ENCODE data around the gene RASGRF2. TPM values are rescaled to one million over a fixed set of nuclear protein-coding genes. Genes with fewer than 3 reads are reported as not detected.

Gene RASGRF2
- total RNA-seq, 1 experiment from 2014 or later = 2.7 TPM

DNA sequence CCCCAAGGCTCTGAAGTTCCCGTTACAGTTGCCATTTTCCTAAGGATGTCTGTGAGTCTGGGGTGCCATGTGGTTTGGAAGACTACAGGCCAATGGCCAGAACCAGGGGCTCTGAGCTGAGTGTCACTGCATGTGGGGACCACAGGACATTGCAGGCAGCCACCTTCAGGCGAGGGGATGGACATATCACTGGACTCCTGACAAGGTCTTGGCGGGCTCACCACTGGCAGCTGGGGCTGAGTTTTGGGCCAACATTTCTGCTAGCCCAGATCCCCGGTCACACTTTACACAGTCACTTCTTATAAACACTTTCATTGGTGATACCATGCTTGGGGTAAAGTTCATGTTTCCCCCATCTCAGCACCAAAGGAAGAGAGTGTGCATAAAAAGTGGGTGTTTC, 109.8 kb downstream of the RASGRF2 start:
- no peak for DNase-seq
- Histone ChIP-seq H3K27me3 (no peaks in the 10 kb centered on the region), H3K36me3 (no peaks in the 10 kb centered on the region), H3K4me3 (no peak overlapping the region), H3K9me3 (no peaks in the 10 kb centered on the region)

DNA sequence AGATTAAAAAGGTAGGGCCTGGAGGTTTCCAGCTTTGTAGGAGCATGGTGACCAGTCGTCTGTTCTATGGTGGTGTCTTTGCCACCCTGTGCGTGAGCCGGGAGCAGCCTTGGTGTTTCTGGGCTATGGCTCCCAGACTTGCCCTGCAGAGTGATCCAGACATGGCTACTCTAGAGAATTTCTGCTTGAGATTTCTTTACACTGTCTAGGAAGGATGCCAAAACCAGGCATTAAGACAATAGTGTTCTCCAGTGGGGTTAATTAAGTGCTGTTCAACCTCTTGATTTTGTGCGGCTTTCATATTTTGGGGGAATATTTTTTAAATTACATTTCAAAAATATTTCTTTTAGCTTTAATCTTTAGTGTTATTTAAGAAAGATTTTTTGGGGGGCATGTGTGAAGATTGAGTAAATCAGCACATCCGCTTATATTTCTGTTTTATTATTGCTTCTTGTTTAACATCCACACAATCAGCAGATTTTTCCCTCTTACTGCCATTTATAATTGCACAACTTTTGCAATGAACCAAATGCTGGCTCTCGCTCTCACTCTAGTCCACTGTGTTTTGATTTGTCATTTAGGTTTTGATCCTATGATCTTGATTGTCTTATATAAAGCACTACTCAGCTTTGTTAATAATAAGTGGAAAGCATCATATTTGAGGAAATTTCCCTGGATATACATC, 110.5 kb downstream of the RASGRF2 start:
- Histone ChIP-seq H3K4me3 (no peak overlapping the region), H3K9me3 (no peaks in the 10 kb centered on the region), H3K36me3 (no peaks in the 10 kb centered on the region), H3K27me3 (no peaks in the 10 kb centered on the region)
- DNase-seq = no peak

DNA sequence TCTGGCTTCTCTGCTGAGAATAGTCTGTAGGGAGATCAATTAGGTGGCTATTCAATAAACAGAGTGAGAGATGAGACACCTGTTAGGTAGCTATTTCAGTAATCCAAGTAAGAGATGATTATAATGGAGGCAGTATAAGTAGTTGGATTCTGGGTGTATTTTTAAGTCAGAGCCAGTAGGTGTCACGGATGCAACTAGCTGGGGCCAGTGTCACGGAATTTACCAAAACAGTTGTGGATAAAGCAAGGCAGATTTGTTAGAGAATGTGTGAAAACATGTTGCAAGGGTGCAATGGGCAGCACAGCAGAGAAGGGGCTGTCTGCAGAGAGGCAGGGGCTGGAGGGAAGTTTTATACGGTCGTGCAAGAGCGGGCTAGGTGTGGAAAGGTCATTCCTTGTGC, 114.9 kb downstream of the RASGRF2 start:
- no peaks in the 10 kb centered on the region for H3K36me3 ChIP-seq
- H3K4me3 ChIP-seq = no peak overlapping the region
- no peak for DNase-seq
- H3K27me3 ChIP-seq = no peaks in the 10 kb centered on the region
- H3K9me3 ChIP-seq = no peaks in the 10 kb centered on the region

DNA sequence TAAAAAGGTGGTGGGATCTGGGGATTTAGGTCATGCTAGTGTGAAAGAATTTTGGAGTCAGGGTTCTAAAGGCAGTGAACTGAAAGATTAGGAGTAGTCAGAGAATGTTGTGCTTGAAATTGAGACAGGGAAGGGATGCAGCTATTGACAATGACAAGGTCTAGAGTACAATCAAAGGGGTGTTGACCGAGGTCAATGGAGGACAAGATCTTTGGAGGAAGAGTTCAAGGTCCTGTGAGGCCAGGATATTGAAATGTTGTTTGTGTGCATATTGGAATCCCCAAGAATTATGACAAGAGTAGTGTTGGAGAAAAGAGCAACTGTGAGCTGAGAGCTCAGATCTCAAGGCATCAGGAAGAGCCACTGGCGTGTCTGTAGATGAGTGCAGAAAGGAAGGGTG, 116.9 kb downstream of the RASGRF2 start:
- no peak for DNase-seq
- Histone ChIP-seq H3K9me3 (no peaks in the 10 kb centered on the region), H3K36me3 (no peaks in the 10 kb centered on the region), H3K4me3 (no peak overlapping the region), H3K27me3 (no peaks in the 10 kb centered on the region)

DNA sequence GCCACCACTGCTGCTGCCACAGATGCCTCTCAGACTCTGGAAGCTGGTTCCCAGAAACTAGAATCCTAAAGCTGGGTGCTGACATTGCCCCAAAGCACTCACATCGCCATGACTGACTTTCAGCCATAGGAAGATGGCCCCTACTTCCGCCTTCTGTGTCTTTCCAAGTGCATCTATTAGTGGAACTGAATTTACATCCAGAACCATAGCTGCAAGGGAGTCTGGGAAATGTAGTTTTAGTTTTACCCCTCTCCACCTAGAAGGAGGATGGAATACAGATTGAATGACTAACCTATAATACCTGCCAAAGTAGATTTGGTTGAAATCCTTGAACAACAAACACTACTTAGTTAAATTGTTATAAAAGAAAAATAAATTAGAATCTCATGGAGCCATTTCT, 118.8 kb downstream of the RASGRF2 start:
- no peaks in the 10 kb centered on the region for H3K9me3 ChIP-seq
- no peak overlapping the region for H3K4me3 ChIP-seq
- H3K27me3 ChIP-seq = no peaks in the 10 kb centered on the region
- H3K36me3 ChIP-seq = no peaks in the 10 kb centered on the region
- no peak for DNase-seq

DNA sequence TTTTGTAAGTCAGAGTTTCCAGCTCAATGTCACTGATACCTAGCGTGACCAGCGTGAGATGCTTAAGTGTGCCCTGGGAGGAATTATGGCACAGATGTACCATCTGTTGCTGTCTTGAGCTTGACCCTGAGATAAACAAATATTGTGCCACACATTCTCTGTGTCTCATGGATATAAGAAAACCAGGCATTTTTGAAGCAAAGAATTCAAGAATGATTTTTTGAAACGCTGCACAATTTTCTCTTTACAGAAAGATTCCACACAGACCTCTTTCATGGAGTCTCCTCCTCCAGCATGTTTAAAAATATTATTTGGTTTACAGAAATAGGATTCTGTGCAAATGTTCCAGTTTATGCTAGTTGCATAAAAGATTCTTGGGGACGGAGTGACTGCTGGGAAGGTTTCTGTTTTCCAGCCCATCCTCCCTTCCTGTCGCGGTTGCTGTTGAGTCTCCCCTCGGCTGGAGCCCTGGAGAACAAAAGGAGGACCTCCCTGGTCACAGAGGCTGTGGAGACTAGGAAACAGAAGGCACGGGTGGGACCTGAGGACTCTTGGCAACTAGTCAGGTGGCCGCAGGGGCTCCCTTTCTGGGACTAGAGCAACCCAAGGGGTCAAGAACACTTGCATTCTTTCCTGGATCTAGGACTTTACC, 120.8 kb downstream of the RASGRF2 start:
- H3K27me3 ChIP-seq = no peaks in the 10 kb centered on the region

DNA sequence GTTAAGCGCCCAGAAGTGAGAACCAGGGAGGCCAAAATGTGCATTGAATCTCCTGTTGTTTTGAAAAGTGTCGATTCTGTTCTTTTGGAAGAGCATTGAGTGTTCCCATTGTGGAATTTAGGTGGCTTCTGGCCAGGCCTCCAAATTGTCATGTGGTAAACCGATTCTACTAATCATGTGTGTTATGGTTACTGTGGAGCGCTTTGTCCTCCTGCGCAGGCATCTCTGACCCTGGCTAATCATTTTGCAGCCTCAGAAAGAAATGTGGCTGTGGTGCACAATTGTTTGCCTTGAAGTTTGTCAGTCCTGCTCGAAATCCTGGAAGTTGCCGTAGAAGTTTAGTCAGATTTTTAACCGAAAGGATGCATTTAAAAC, 121.3 kb downstream of the RASGRF2 start:
- DNase-seq = no peak
- Histone ChIP-seq H3K27me3 (no peaks in the 10 kb centered on the region), H3K36me3 (no peaks in the 10 kb centered on the region), H3K4me3 (no peak overlapping the region), H3K9me3 (no peaks in the 10 kb centered on the region)

More for the DNA sequence above, 120.8 kb downstream of the RASGRF2 start:
- H3K9me3 ChIP-seq = no peaks in the 10 kb centered on the region
- no peak for DNase-seq
- no peak overlapping the region for H3K4me3 ChIP-seq
- no peaks in the 10 kb centered on the region for H3K36me3 ChIP-seq

DNA sequence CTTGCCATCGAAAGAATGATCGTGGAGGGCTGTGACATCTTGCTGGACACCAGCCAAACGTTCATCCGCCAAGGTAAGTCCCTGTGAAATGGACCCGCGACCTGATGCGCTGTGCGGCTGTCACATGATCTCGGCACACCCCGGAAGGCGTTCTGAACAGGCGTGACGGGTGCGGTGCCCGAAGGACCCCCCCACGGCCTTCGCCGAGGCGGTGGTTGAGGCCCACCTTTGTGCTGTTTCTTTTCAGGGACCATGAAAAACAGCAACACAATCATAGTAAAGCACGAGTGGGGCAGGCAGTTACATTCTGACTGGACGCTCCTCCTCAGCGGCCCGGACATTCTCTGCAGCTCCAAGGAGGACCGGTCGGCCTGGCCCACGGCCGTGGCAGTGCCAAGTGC, 126.7 kb downstream of the RASGRF2 start:
- H3K4me3 ChIP-seq = no peak overlapping the region
- H3K36me3 ChIP-seq = no peaks in the 10 kb centered on the region
- no peaks in the 10 kb centered on the region for H3K27me3 ChIP-seq
- no peak for DNase-seq
- H3K9me3 ChIP-seq = no peaks in the 10 kb centered on the region

DNA sequence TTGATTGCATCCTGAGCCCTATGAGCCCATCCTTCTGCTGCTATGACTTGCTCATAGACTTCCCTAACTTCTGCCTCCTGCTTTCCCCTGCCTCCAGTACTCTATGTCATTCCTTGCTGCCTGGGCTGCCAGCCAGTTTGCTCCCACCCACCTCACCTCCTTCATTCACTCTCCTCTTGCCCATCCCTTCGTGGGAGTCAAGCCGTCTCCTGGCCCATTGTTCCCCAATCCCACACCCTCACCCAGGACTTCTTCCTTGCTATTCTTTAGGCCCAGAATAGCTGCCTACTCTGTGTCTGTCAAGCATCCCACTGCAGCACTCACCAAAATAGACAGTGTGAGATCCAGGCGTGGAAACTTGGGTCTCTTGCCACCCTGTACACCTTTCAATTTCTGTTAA, 131.0 kb downstream of the RASGRF2 start:
- no peaks in the 10 kb centered on the region for H3K36me3 ChIP-seq
- H3K4me3 ChIP-seq = no peak overlapping the region
- H3K9me3 ChIP-seq = no peaks in the 10 kb centered on the region
- DNase-seq = no peak
- H3K27me3 ChIP-seq = no peaks in the 10 kb centered on the region

DNA sequence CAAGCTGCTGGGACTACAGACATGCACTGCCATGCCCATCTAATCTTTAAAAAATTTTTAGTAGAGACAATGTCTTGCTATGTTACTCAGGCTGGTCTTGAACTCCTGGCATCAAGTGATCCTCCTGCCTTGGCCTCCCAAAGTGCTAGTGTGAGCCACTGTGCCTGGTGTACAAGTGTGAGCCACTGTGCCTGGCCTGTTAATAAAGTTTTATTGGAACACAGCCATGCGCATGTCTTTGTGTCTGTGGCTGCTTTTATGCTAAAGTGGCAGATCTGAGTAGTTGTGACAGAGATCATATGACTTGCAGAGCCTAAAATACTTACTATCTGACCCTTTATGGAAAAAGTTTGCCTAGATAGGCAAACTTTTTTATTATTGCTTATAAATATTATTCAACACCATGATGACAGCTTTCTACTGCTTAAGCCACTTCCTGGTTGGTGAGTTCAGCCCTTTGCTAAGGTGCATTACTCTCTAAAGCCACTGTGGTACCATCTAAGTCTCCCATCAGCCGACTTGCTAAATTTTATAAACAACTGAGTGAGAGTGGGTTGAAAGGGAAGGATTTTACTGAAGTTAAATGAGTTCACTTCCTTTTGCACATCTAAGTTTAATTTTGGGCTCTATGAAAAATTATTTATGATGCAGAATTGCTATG, 133.5 kb downstream of the RASGRF2 start:
- Histone ChIP-seq H3K36me3 (no peaks in the 10 kb centered on the region), H3K27me3 (no peaks in the 10 kb centered on the region), H3K9me3 (no peaks in the 10 kb centered on the region), H3K4me3 (no peak overlapping the region)
- no peak for DNase-seq

DNA sequence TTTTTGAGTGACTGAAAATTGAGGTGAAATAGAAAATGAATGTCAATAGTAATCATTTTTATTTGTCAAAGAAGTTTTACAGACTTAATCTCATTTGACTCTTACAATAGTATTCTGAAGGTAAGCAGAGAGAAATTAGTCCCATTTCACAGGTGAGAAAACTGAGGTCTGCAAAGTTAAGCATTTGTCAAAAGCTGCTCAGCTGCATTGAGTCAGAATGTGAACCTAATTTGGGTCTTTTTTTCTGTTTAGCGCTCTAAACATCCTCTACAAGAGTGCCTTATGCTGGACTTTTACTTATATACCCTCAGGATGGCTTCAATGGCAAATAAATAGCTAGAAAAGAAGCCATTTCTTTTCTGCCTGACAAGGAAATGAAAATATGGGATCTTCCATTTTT, 135.7 kb downstream of the RASGRF2 start:
- no peaks in the 10 kb centered on the region for H3K27me3 ChIP-seq
- no peak overlapping the region for H3K4me3 ChIP-seq
- no peaks in the 10 kb centered on the region for H3K36me3 ChIP-seq
- no peak for DNase-seq
- H3K9me3 ChIP-seq = no peaks in the 10 kb centered on the region

DNA sequence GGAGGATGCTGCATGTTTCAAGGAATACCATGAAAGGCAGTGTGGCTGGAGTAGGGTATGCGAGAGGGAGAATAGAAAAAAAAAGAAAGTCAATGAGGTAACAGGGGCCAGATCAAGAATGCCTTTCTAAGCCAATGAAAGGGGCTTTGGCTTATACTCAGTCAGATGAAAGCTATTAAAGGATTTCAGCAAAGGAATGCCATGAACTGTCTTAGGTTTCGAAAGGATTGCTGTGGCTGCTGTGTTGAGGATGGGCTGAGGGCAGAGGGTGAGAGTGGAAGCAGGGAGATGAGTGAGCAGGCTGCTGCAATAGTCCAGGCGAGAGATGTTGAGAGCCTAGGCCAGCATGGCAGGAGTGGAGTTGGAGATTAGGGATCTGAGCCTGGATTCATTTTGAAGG, 137.6 kb downstream of the RASGRF2 start:
- H3K36me3 ChIP-seq = no peaks in the 10 kb centered on the region
- H3K9me3 ChIP-seq = no peaks in the 10 kb centered on the region
- H3K27me3 ChIP-seq = no peaks in the 10 kb centered on the region
- no peak for DNase-seq
- H3K4me3 ChIP-seq = no peak overlapping the region

DNA sequence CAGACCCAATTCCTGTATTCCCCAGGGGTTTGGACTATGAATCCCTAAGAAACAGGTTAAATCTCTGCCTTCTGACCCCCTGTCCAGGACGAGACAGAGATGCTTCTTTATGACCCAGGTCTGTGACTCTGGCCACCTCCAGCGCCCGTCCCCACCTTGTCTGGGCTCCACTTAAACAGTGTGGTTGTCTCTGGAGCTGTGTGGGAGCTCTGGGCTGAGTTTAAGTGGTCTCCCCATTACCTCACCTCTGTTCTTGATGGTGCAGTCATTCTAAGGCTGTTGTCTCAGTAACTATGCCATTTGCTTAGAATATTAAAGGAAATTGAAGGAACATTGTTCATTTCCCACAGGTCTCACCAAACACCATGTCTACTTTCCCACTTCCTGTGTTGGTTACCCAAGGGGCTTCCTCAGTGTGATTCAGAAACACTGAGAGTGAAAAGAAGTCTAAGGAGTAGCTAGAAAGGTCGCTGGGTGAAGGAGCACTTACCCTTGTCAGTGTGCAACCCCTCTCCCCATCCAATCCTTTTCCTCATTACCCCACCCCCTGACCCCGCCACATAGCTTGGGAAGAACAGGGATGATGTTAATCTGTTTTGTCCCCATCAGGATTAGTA, 145.2 kb downstream of the RASGRF2 start:
- no peak overlapping the region for H3K4me3 ChIP-seq
- H3K36me3 ChIP-seq = no peaks in the 10 kb centered on the region
- no peaks in the 10 kb centered on the region for H3K9me3 ChIP-seq
- H3K27me3 ChIP-seq = no peaks in the 10 kb centered on the region
- no peak for DNase-seq

DNA sequence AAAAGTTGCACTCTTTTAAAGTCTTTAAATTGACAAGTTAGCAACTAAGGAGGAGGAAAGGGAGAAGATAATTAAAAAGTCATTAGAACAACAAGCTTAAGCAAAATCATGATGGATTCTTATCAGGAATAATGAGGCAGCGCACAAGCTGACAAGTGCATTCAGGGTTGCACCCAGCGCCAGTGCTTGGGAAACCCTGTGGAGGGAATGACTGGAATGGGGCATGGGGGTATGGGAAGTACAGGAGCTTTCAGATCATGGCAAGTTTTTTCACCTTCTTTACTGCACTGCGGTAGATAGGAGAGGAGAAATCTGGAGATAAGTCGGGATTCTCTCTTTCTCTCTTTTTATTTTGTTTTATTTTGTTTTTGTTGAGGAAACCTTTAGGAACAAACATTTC, 155.1 kb downstream of the RASGRF2 start:
- Histone ChIP-seq H3K36me3 (no peaks in the 10 kb centered on the region), H3K4me3 (no peak overlapping the region), H3K27me3 (no peaks in the 10 kb centered on the region), H3K9me3 (no peaks in the 10 kb centered on the region)
- DNase-seq = no peak

DNA sequence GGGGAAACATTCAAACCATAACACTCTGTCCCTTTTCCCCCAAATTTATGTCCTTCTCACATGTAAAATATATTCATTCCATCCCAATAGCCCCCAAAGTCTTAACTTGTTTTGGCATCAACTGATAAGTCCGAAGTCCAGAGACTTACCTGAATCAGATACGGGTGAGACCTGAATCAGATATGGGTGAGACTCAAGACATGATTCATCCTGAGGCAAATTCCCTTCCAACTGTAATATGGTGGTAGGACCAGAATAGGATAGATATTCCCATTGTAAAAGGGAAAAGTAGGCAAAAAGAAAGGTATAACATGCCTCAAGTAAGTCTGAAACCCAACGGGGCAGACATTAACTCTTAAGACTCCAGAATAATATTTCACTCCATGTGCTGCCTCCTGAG, 157.4 kb downstream of the RASGRF2 start:
- Histone ChIP-seq H3K9me3 (no peaks in the 10 kb centered on the region), H3K4me3 (no peak overlapping the region), H3K27me3 (no peaks in the 10 kb centered on the region), H3K36me3 (no peaks in the 10 kb centered on the region)
- DNase-seq = no peak

DNA sequence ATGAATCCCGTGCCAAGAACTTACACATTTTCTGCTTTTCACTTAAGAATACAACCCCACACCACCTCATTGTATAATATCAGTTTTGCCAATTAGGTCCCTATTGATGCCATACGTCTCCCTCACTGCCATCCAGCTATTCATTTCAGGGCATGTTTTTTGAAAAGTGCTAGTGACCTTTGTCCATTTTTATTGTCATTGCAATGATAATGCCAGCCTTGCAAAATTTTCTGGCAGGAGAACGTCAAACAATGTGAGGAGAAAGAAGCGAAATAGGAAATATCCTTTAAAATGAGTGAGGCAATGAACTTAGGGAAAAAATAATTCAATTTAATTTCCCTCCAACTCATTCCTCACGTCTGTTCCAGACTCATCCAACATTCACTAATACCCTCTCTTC, 161.1 kb downstream of the RASGRF2 start:
- Histone ChIP-seq H3K27me3 (no peaks in the 10 kb centered on the region), H3K4me3 (no peak overlapping the region), H3K36me3 (no peaks in the 10 kb centered on the region), H3K9me3 (no peaks in the 10 kb centered on the region)
- DNase-seq = no peak

DNA sequence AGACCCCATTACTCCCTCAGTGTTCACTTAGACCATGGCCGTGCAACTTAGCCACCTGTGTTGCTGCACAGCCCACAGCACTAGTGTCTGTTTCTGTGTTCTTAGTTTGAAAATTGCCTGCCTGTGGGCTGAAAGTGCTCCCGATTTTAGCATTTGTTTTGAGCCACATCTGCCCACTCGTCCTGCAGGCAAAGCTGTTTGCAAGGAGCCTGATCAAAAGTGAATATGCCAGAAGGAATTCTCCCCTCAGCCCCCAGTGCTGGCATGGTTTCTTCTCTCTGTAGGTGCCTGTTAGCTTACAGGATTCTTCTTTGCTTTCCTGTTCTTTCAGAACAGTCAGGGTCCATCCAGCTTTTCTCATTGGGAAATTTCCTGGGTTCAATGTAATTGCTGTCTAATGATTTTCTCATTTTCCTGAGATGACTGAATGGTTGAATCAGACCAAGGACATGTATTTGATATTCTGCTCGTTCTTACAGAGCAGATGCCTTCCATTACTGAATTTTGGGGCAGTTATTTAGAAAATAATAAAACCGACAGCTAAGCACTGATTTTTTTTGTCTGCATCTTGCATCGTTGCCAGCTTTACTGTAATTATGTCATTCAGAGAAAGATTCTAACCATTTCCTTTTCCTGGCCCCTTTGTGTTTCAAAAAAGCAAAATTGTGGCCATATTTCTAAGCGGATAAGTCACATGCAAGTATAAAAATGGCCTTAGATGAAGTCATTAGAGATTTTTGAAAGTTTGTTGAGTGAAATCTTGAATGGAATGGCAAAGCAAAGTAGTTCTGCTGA, 161.9 kb downstream of the RASGRF2 start:
- Histone ChIP-seq H3K4me3 (no peak overlapping the region), H3K27me3 (no peaks in the 10 kb centered on the region), H3K36me3 (no peaks in the 10 kb centered on the region), H3K9me3 (no peaks in the 10 kb centered on the region)
- no peak for DNase-seq
